H9 (cell line): ENCODE results near the gene TMTC2. TPM values are rescaled to one million over a fixed set of nuclear protein-coding genes. Genes with fewer than 3 reads are reported as not detected.

Source experiments
- DNase-seq: peaks from one replicate; pipeline ENCODE4 v3.0.0-alpha.2; 2017
- H2AFZ ChIP-seq: one replicate; pipeline ENCODE4 v1.6.1; 2013; ENCODE audit warnings: mild to moderate bottlenecking, low read length, control low read depth, moderate library complexity
- H2AK5ac ChIP-seq: 2 replicates; pipeline ENCODE4 v1.6.1; 2013; ENCODE audit warnings: low read length, control low read depth, mixed read lengths; ENCODE audit not compliant: insufficient read length
- H2BK120ac ChIP-seq: one replicate; pipeline ENCODE4 v1.6.1; 2013; ENCODE audit warnings: low read depth, mild to moderate bottlenecking, low read length, control low read depth, inconsistent platforms; ENCODE audit not compliant: poor library complexity, severe bottlenecking
- H2BK12ac ChIP-seq: 2 replicates; pipeline ENCODE4 v1.6.1; 2013; ENCODE audit warnings: low read length, control low read depth, mixed read lengths, low read depth; ENCODE audit not compliant: insufficient read length
- H2BK15ac ChIP-seq: 2 replicates; pipeline ENCODE4 v1.6.1; 2013; ENCODE audit warnings: low read depth, low read length, control low read depth
- H2BK20ac ChIP-seq: one replicate; pipeline ENCODE4 v1.6.1; 2013; ENCODE audit warnings: low read depth, mild to moderate bottlenecking, low read length, control low read depth, inconsistent platforms; ENCODE audit not compliant: poor library complexity, severe bottlenecking
- H2BK5ac ChIP-seq: 2 replicates; pipeline ENCODE4 v1.6.1; 2013; ENCODE audit warnings: low read length, control low read depth, mixed read lengths; ENCODE audit not compliant: insufficient read length
- H3K14ac ChIP-seq: 2 replicates; pipeline ENCODE4 v1.6.1; 2013; ENCODE audit warnings: low read length, control low read depth; ENCODE audit not compliant: insufficient read depth
- H3K18ac ChIP-seq: 2 replicates; pipeline ENCODE4 v1.6.1; 2013; ENCODE audit warnings: low read depth, mild to moderate bottlenecking, mixed read lengths, low read length, control low read depth; ENCODE audit not compliant: insufficient read length
- H3K23ac ChIP-seq: 2 replicates; pipeline ENCODE4 v1.6.1; 2013; ENCODE audit warnings: low read length, control low read depth, mixed read lengths, low read depth; ENCODE audit not compliant: insufficient read length
- H3K23me2 ChIP-seq: 2 replicates; pipeline ENCODE4 v1.6.1; 2013; ENCODE audit warnings: low read depth, mild to moderate bottlenecking, mixed read lengths, low read length, control low read depth; ENCODE audit not compliant: insufficient read length, poor library complexity, severe bottlenecking
- H3K27ac ChIP-seq: 2 replicates; pipeline ENCODE4 v1.5.1; 2013; ENCODE audit warnings: low read length, control low read depth, mixed read lengths, low read depth; ENCODE audit not compliant: insufficient read length
- H3K27me3 ChIP-seq: 2 replicates; pipeline ENCODE4 v1.6.1; 2013; ENCODE audit warnings: low read length, control low read depth, inconsistent platforms; ENCODE audit not compliant: insufficient read depth
- H3K4ac ChIP-seq: 2 replicates; pipeline ENCODE4 v1.6.1; 2013; ENCODE audit warnings: low read depth, mild to moderate bottlenecking, control low read depth, inconsistent platforms, low read length, moderate library complexity
- H3K4me1 ChIP-seq: 2 replicates; pipeline ENCODE4 v1.6.1; 2013; ENCODE audit warnings: low read length, control low read depth, inconsistent platforms; ENCODE audit not compliant: insufficient read depth
- H3K4me2 ChIP-seq: 2 replicates; pipeline ENCODE4 v1.6.1; 2013; ENCODE audit warnings: low read length, control low read depth, mixed read lengths; ENCODE audit not compliant: insufficient read length, insufficient read depth
- H3K56ac ChIP-seq: 2 replicates; pipeline ENCODE4 v1.6.1; 2013; ENCODE audit warnings: low read depth, mild to moderate bottlenecking, mixed read lengths, low read length, control low read depth; ENCODE audit not compliant: insufficient read length
- H3K79me1 ChIP-seq: 2 replicates; pipeline ENCODE4 v1.6.1; 2013; ENCODE audit warnings: low read depth, mild to moderate bottlenecking, moderate library complexity, low read length, control low read depth, inconsistent platforms; ENCODE audit not compliant: insufficient read depth, poor library complexity, severe bottlenecking
- H3K79me2 ChIP-seq: 2 replicates; pipeline ENCODE4 v1.6.1; 2013; ENCODE audit warnings: low read length, control low read depth, inconsistent platforms; ENCODE audit not compliant: insufficient read depth
- H3K9ac ChIP-seq: 2 replicates; pipeline ENCODE4 v1.6.1; 2013; ENCODE audit warnings: low read length, control low read depth, mixed read lengths; ENCODE audit not compliant: insufficient read length; ENCODE audit errors: extremely low read depth
- H3K9me3 ChIP-seq: one replicate; pipeline ENCODE4 v1.6.1; 2013; ENCODE audit warnings: low read depth, low read length, inconsistent platforms; ENCODE audit not compliant: control insufficient read depth
- H3T11ph ChIP-seq: one replicate; pipeline ENCODE4 v1.6.1; 2013; ENCODE audit warnings: mild to moderate bottlenecking, low read length, control low read depth, inconsistent platforms
- H4K20me1 ChIP-seq: one replicate; pipeline ENCODE4 v1.6.1; 2013; ENCODE audit not compliant: control insufficient read depth, insufficient read length, insufficient read depth
- H4K5ac ChIP-seq: 2 replicates; pipeline ENCODE4 v1.6.1; 2013; ENCODE audit warnings: low read depth, mild to moderate bottlenecking, mixed read lengths, low read length, control low read depth; ENCODE audit not compliant: insufficient read length
- H4K8ac ChIP-seq: replicated peaks from 2 replicates; pipeline ENCODE4 v1.6.1; 2013; ENCODE audit warnings: low read length, control low read depth, mixed read lengths, low read depth; ENCODE audit not compliant: insufficient read length
- H4K91ac ChIP-seq: 2 replicates; pipeline ENCODE4 v1.6.1; 2013; ENCODE audit warnings: low read depth, mild to moderate bottlenecking, moderate library complexity, mixed read lengths, low read length, control low read depth; ENCODE audit not compliant: insufficient read length
- H3K27ac Mint-ChIP-seq, 3 experiments: 2 replicates in 2 of 3; 3 replicates in 1 of 3; pipeline ENCODE4 v1.8.0; 2020 to 2021; ENCODE audit warnings: mixed read lengths in 3 of 3, mild to moderate bottlenecking in 1 of 3, moderate library complexity in 1 of 3
- H3K27me3 Mint-ChIP-seq: 2 replicates; pipeline ENCODE4 v1.8.0; 2021; ENCODE audit warnings: low read depth, mild to moderate bottlenecking, moderate library complexity, mixed read lengths
- H3K36me3 Mint-ChIP-seq, 3 experiments: 2 replicates in 2 of 3; 3 replicates in 1 of 3; pipeline ENCODE4 v1.8.0; 2020 to 2021; ENCODE audit warnings: low read depth in 3 of 3, mixed read lengths in 3 of 3; ENCODE audit not compliant: insufficient read depth in 1 of 3
- H3K4me1 Mint-ChIP-seq, 2 experiments: 2 replicates each; pipeline ENCODE4 v1.8.0; 2020; ENCODE audit warnings: mixed read lengths in 2 of 2
- H3K4me3 Mint-ChIP-seq, 2 experiments: 2 replicates in 1 of 2; 3 replicates in 1 of 2; pipeline ENCODE4 v1.8.0; 2020 to 2021; ENCODE audit warnings: mild to moderate bottlenecking in 2 of 2, mixed read lengths in 2 of 2, moderate library complexity in 1 of 2
- H3K9me3 Mint-ChIP-seq, 2 experiments: 2 replicates in 1 of 2; 3 replicates in 1 of 2; pipeline ENCODE4 v1.8.0; 2020; ENCODE audit warnings: mild to moderate bottlenecking in 2 of 2, mixed read lengths in 2 of 2, moderate library complexity in 1 of 2
- total RNA-seq: library from RNA; stranded (reverse); gene quantifications from 2 replicates; pipeline ENCODE4 v1.2.1, GENCODE V29; 2021
- TF ChIP-seq, protein P1 (sequence below): fragments of 200-600 bp; sonication (generic); conservative IDR thresholded peaks from 3 replicates; pipeline ENCODE4 v1.8.0; 2021; ENCODE audit warnings: antibody characterized with exemption, mild to moderate bottlenecking

TMTC2 gene
- total RNA-seq, 1 experiment from 2014 or later = 3.1 TPM

DNA sequence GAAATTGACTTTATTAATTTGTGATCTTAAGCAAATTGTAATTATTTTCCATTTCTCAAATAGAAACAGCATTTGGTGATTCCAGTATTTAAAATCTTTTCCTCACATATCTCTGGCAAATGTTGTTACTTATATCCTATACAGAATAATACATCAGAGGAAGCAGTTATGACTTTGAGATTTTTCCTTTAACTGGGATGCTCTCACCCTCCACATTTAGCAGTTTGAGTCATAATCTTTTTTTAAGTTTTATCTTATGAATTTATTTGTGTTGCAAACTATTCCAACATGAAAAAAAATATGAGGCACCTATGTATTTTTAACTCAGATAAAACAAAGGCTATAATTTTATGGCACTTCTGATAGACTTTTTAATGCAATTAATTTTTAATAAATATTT lies 311.8 kb downstream of the TMTC2 start:
- Histone ChIP-seq H3K18ac (no peak overlapping the region), H3K4me1 (no peaks in the 10 kb centered on the region), H3K14ac (no peak overlapping the region), H4K8ac (no peak overlapping the region), H3K56ac (no peak overlapping the region), H3K23ac (no peak overlapping the region), H2AK5ac (no peak overlapping the region), H3K79me1 (no peaks in the 10 kb centered on the region), H3K27ac (no peak overlapping the region), H3K9ac (no peak overlapping the region), H3K23me2 (no peaks in the 10 kb centered on the region), H3K79me2 (no peaks in the 10 kb centered on the region), H3K9me3 (no peaks in the 10 kb centered on the region), H2BK120ac (no peak overlapping the region), H2BK12ac (no peak overlapping the region), H2BK5ac (no peak overlapping the region), H4K5ac (no peak overlapping the region), H3K4ac (no peak overlapping the region), H2BK20ac (no peak overlapping the region), H4K20me1 (no peaks in the 10 kb centered on the region), H3K27me3 (no peaks in the 10 kb centered on the region), H3K4me2 (no peak overlapping the region), H4K91ac (no peak overlapping the region), H3T11ph (no peak overlapping the region), H2BK15ac (no peak overlapping the region), H2AFZ (no peak overlapping the region)
- TF ChIP-seq, protein P1, sequence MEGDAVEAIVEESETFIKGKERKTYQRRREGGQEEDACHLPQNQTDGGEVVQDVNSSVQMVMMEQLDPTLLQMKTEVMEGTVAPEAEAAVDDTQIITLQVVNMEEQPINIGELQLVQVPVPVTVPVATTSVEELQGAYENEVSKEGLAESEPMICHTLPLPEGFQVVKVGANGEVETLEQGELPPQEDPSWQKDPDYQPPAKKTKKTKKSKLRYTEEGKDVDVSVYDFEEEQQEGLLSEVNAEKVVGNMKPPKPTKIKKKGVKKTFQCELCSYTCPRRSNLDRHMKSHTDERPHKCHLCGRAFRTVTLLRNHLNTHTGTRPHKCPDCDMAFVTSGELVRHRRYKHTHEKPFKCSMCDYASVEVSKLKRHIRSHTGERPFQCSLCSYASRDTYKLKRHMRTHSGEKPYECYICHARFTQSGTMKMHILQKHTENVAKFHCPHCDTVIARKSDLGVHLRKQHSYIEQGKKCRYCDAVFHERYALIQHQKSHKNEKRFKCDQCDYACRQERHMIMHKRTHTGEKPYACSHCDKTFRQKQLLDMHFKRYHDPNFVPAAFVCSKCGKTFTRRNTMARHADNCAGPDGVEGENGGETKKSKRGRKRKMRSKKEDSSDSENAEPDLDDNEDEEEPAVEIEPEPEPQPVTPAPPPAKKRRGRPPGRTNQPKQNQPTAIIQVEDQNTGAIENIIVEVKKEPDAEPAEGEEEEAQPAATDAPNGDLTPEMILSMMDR = no peak
- Mint-ChIP-seq H3K4me1 (peaks cover 10% of the 10 kb centered on the region in 2 experiments), H3K27me3 (no peaks in the 10 kb centered on the region), H3K36me3 (peaks cover 17 to 35% (median 19%) of the 10 kb centered on the region in 3 experiments), H3K4me3 (no peak overlapping the region), H3K27ac (no peak overlapping the region), H3K9me3 (peaks cover 12 to 13% of the 10 kb centered on the region in 2 experiments; a peak in 4 of 5 replicates)
- no peak for DNase-seq
